ENCODE data around the gene ATP5IF1. TPM values are rescaled to one million over a fixed set of nuclear protein-coding genes. Genes with fewer than 3 reads are reported as not detected.

ATP5IF1 gene
- 99.2 and 121 TPM in 2 replicates for total RNA-seq

GRCh38 chr1:28235755-28236655, at the start of gene ATP5IF1:
Gene ATP5IF1 (plus strand): TSS chr1:28236124. CDS start chr1:28236184, 60 bp downstream.
- DNase-seq (ENCODE audit: low read depth in 2 of 2): peak; percentile 97 to 98

- DNase-seq (ENCODE audit: low read depth in 2 of 2): no peak
Observed at GRCh38 chr1:28190337-28190979, 45.5 kb upstream of the ATP5IF1 start.

- peak in 1 of 2 donors; percentile 17 for DNase-seq (ENCODE audit: low read depth in 2 of 2)
Observed at GRCh38 chr1:28190996-28191645, 44.8 kb upstream of the ATP5IF1 start.

- no peak for DNase-seq (ENCODE audit: low read depth in 2 of 2)
Observed at GRCh38 chr1:28193701-28194161, 42.2 kb upstream of the ATP5IF1 start.

GRCh38 chr1:28194326-28195035, 41.4 kb upstream of the ATP5IF1 start:
- DNase-seq (ENCODE audit: low read depth in 2 of 2): no peak

GRCh38 chr1:28195780-28196179, 40.1 kb upstream of the ATP5IF1 start:
- no peak for DNase-seq (ENCODE audit: low read depth in 2 of 2)

GRCh38 chr1:28196330-28196729, 39.6 kb upstream of the ATP5IF1 start:
- no peak for DNase-seq (ENCODE audit: low read depth in 2 of 2)

- no peak for DNase-seq (ENCODE audit: low read depth in 2 of 2)
Observed at GRCh38 chr1:28197682-28198415, 38.1 kb upstream of the ATP5IF1 start.

- no peak for DNase-seq (ENCODE audit: low read depth in 2 of 2)
Observed at GRCh38 chr1:28199328-28200233, 36.3 kb upstream of the ATP5IF1 start.

- DNase-seq (ENCODE audit: low read depth in 2 of 2): no peak
Observed at GRCh38 chr1:28200234-28200873, 35.6 kb upstream of the ATP5IF1 start.

- no peak for DNase-seq (ENCODE audit: low read depth in 2 of 2)
Observed at GRCh38 chr1:28205243-28205642, 30.7 kb upstream of the ATP5IF1 start.

GRCh38 chr1:28208818-28209441, 27.0 kb upstream of the ATP5IF1 start:
- DNase-seq (ENCODE audit: low read depth in 2 of 2): peak; percentile 75 to 84

GRCh38 chr1:28209700-28210099, 26.2 kb upstream of the ATP5IF1 start:
- DNase-seq (ENCODE audit: low read depth in 2 of 2): no peak

GRCh38 chr1:28213315-28213714, 22.6 kb upstream of the ATP5IF1 start:
- DNase-seq (ENCODE audit: low read depth in 2 of 2): no peak

GRCh38 chr1:28229089-28229488, 6.8 kb upstream of the ATP5IF1 start:
- no peak for DNase-seq (ENCODE audit: low read depth in 2 of 2)

- DNase-seq (ENCODE audit: low read depth in 2 of 2): no peak
Observed at GRCh38 chr1:28229996-28230395, 5.9 kb upstream of the ATP5IF1 start.

GRCh38 chr1:28232558-28233263, 3.2 kb upstream of the ATP5IF1 start, which contains the start of gene DNAJC8:
Gene DNAJC8 (minus strand): TSS chr1:28233029. CDS start chr1:28232998, 31 bp downstream.
- peak; percentile 94 to 95 for DNase-seq (ENCODE audit: low read depth in 2 of 2)

- DNase-seq (ENCODE audit: low read depth in 2 of 2): no peak
Observed at GRCh38 chr1:28233264-28233606, 2.7 kb upstream of the ATP5IF1 start.
